Skeletal muscle cell (primary cell): ENCODE results near the gene ADPGK.
A peak's percentile ranks its signal among the peaks of the same experiment; 100 is the strongest.

Experiments used
- DNase-seq: peaks from one replicate; pipeline ENCODE4 v3.0.0-alpha.2; 2010; ENCODE audit warnings: low read depth
- H3K4me3 ChIP-seq: 2 replicates; pipeline ENCODE4 v1.5.1; 2011; ENCODE audit warnings: low read depth, mild to moderate bottlenecking, control low read depth, low read length, moderate library complexity

ADPGK gene

GRCh38 chr15:72793766-72794660, 10.5 kb upstream of the ADPGK start:
- H3K4me3 ChIP-seq = no peak overlapping the region
- no peak for DNase-seq

GRCh38 chr15:72792431-72792830, 8.9 kb upstream of the ADPGK start:
- H3K4me3 ChIP-seq = no peak overlapping the region
- no peak for DNase-seq

- H3K4me3 ChIP-seq = no peak overlapping the region
- DNase-seq = no peak
These were observed 6.8 kb upstream of the ADPGK start for GRCh38 chr15:72790302-72790910.

- no peak overlapping the region for H3K4me3 ChIP-seq
- DNase-seq = no peak
These were observed 4.0 kb upstream of the ADPGK start for GRCh38 chr15:72787526-72787925.

GRCh38 chr15:72786676-72787345, 3.3 kb upstream of the ADPGK start:
- DNase-seq = no peak
- no peak overlapping the region for H3K4me3 ChIP-seq

GRCh38 chr15:72786242-72786641, 2.7 kb upstream of the ADPGK start:
- no peak for DNase-seq

GRCh38 chr15:72785841-72786240, 2.3 kb upstream of the ADPGK start:
- H3K4me3 ChIP-seq = no peak overlapping the region
- DNase-seq = no peak

More at GRCh38 chr15:72786242-72786641, 2.7 kb upstream of the ADPGK start:
- H3K4me3 ChIP-seq = no peak overlapping the region

GRCh38 chr15:72785432-72785831, 1.9 kb upstream of the ADPGK start:
- H3K4me3 ChIP-seq = no peak overlapping the region
- peak; percentile 74 for DNase-seq

- no peak for DNase-seq
- peak overlapping the region; percentile 99 for H3K4me3 ChIP-seq
These were observed 908 bp upstream of the ADPGK start for GRCh38 chr15:72784456-72784876.

- DNase-seq = no peak
- H3K4me3 ChIP-seq = peak overlapping the region; percentile 99
These were observed 436 bp downstream of the ADPGK start for GRCh38 chr15:72783004-72783639.

GRCh38 chr15:72782274-72783003, 1.1 kb downstream of the ADPGK start:
- H3K4me3 ChIP-seq = peak overlapping the region; percentile 99
- no peak for DNase-seq

- no peak for DNase-seq
- H3K4me3 ChIP-seq = no peak overlapping the region
These were observed 1.9 kb downstream of the ADPGK start for GRCh38 chr15:72781631-72782030.

GRCh38 chr15:72778796-72779195, 4.8 kb downstream of the ADPGK start:
- DNase-seq = no peak
- no peak overlapping the region for H3K4me3 ChIP-seq

- DNase-seq = no peak
- H3K4me3 ChIP-seq = no peak overlapping the region
These were observed 8.7 kb downstream of the ADPGK start for GRCh38 chr15:72774696-72775383.

GRCh38 chr15:72771329-72771725, 12.2 kb downstream of the ADPGK start:
- H3K4me3 ChIP-seq = no peak overlapping the region
- no peak for DNase-seq

GRCh38 chr15:72770673-72771328, 12.8 kb downstream of the ADPGK start:
- no peak overlapping the region for H3K4me3 ChIP-seq
- DNase-seq = no peak

- DNase-seq = no peak
- no peak overlapping the region for H3K4me3 ChIP-seq
These were observed 16.8 kb downstream of the ADPGK start for GRCh38 chr15:72766780-72767179.

- no peak overlapping the region for H3K4me3 ChIP-seq
- DNase-seq = no peak
These were observed 17.5 kb downstream of the ADPGK start for GRCh38 chr15:72766025-72766424.
